Activated CD8-positive, alpha-beta T cell treated with anti-CD3 and anti-CD28 coated beads for 36 hours (primary cell): ENCODE results near the gene ZNF354B. TPM values are rescaled to one million over a fixed set of nuclear protein-coding genes. Genes with fewer than 3 reads are reported as not detected.
A peak's percentile ranks its signal among the peaks of the same experiment; 100 is the strongest.

Source experiments
- ATAC-seq: fragments of 200-7000 bp; cut with Tn5 transposase; one replicate; pipeline ENCODE4 v1.10.0; 2021; ENCODE audit warnings: mild to moderate bottlenecking, moderate library complexity
- CTCF ChIA-PET: fragments of 350-600 bp; sonication (Branson Sonifier 250); formaldehyde crosslinking; loops from one replicate; lab custom pipeline; 2021; ENCODE audit warnings: antibody characterized with exemption; lab: Charles Lee
- POLR2A ChIA-PET: fragments of 350-600 bp; sonication (Branson Sonifier 250); formaldehyde crosslinking; loops from one replicate; lab custom pipeline; 2021; ENCODE audit warnings: antibody characterized with exemption; lab: Charles Lee
- DNase-seq: peaks from one replicate; pipeline ENCODE4 v3.0.0-alpha.2; 2020
- H3K27ac Mint-ChIP-seq: one replicate; pipeline ENCODE4 v1.8.0; 2021; ENCODE audit warnings: mild to moderate bottlenecking, mixed read lengths
- H3K27me3 Mint-ChIP-seq: one replicate; pipeline ENCODE4 v1.8.0; 2021; ENCODE audit warnings: mixed read lengths
- H3K36me3 Mint-ChIP-seq: one replicate; pipeline ENCODE4 v1.8.0; 2021; ENCODE audit warnings: low read depth, mixed read lengths
- H3K4me1 Mint-ChIP-seq: one replicate; pipeline ENCODE4 v1.8.0; 2021; ENCODE audit warnings: low read depth, mixed read lengths
- H3K4me3 Mint-ChIP-seq: one replicate; pipeline ENCODE4 v1.8.0; 2021; ENCODE audit warnings: mild to moderate bottlenecking, moderate library complexity, mixed read lengths
- H3K9me3 Mint-ChIP-seq: one replicate; pipeline ENCODE4 v1.8.0; 2021; ENCODE audit warnings: mixed read lengths
- CTCF ChIP-seq: fragments of 200-600 bp; IDR thresholded peaks from one replicate; pipeline ENCODE4 v1.8.0; 2022; ENCODE audit warnings: antibody characterized with exemption, mild to moderate bottlenecking
- intact Hi-C: fragments of 100-400 bp; cut with micrococcal nuclease; formaldehyde crosslinking; loops from one replicate; pipeline ENCODE4 v1.10.0; 2022
- total RNA-seq, 2 experiments: library from RNA; stranded (reverse); gene quantifications; one replicate each; pipeline ENCODE4 v1.2.3, GENCODE V29; 2021

Gene ZNF354B
- total RNA-seq, 2 experiments from 2014 or later = 7.1 to 8.4 TPM

- no peak overlapping the region for H3K27ac Mint-ChIP-seq
- H3K27me3 Mint-ChIP-seq = no peaks in the 10 kb centered on the region
- ATAC-seq (no peak), DNase-seq (no peak)
- H3K4me3 Mint-ChIP-seq = no peak overlapping the region
- TF ChIP-seq CTCF = no peak
- POLR2A ChIA-PET = no interaction called here
- H3K9me3 Mint-ChIP-seq = peaks cover 58% of the 10 kb centered on the region
- H3K36me3 Mint-ChIP-seq = peaks cover 92% of the 10 kb centered on the region
- no peaks in the 10 kb centered on the region for H3K4me1 Mint-ChIP-seq
- CTCF ChIA-PET = interaction anchor here (1.0 kb wide), 1 partner anchor 649 kb away, joined by 3 read pairs; no protein-coding TSS in a partner anchor
- intact Hi-C loops = no loop called here
These were observed 24.2 kb downstream of the ZNF354B start for GRCh38 chr5:178883815-178884430.

GRCh38 chr5:178895615-178896571 lies 36.1 kb downstream of the ZNF354B start, which contains the start of gene ZFP2:
TSS of gene ZFP2 (plus strand) at chr5:178895913. CDS start at chr5:178931314, 35,401 bp downstream.
- ChIA-PET POLR2A (interaction anchor here (0.6 kb wide), 1 partner anchor 10 kb away, joined by 3 read pairs; no protein-coding TSS in a partner anchor), CTCF (interaction anchor here (1.2 kb wide), 1 partner anchor 598 kb away, joined by 3 read pairs; no protein-coding TSS in a partner anchor)
- intact Hi-C loops = no loop called here
- H3K27me3 Mint-ChIP-seq = no peaks in the 10 kb centered on the region
- no peak within 1 kb of the TSS for H3K27ac Mint-ChIP-seq
- H3K36me3 Mint-ChIP-seq = peaks cover 24% of the 10 kb centered on the region
- ATAC-seq = peak; percentile 87
- peaks cover 14% of the 10 kb centered on the region for H3K9me3 Mint-ChIP-seq
- H3K4me1 Mint-ChIP-seq = peaks cover 4% of the 10 kb centered on the region
- DNase-seq = peak; percentile 42
- TF ChIP-seq CTCF = no peak
- H3K4me3 Mint-ChIP-seq = peak within 1 kb of the TSS; percentile 60

GRCh38 chr5:178899289-178899688 lies 39.5 kb downstream of the ZNF354B start:
- ATAC-seq = no peak

GRCh38 chr5:178902849-178903248 lies 43.1 kb downstream of the ZNF354B start:
- no peak for DNase-seq
- CTCF ChIA-PET = no interaction called here
- no peaks in the 10 kb centered on the region for H3K27me3 Mint-ChIP-seq
- peaks cover 29% of the 10 kb centered on the region for H3K36me3 Mint-ChIP-seq
- H3K27ac Mint-ChIP-seq = no peak overlapping the region
- ATAC-seq = no peak
- TF ChIP-seq CTCF = no peak
- intact Hi-C loops = no loop called here
- H3K4me1 Mint-ChIP-seq = no peaks in the 10 kb centered on the region
- POLR2A ChIA-PET = no interaction called here
- H3K9me3 Mint-ChIP-seq = peaks cover 31% of the 10 kb centered on the region
- H3K4me3 Mint-ChIP-seq = no peak overlapping the region

More at GRCh38 chr5:178899289-178899688, 39.5 kb downstream of the ZNF354B start:
- Mint-ChIP-seq H3K9me3 (peaks cover 27% of the 10 kb centered on the region), H3K27me3 (no peaks in the 10 kb centered on the region), H3K27ac (no peak overlapping the region), H3K4me1 (peaks cover 4% of the 10 kb centered on the region), H3K36me3 (peaks cover 20% of the 10 kb centered on the region), H3K4me3 (no peak overlapping the region)
- ChIA-PET POLR2A (no interaction called here), CTCF (no interaction called here)
- no peak for TF ChIP-seq CTCF
- DNase-seq = no peak
- intact Hi-C loops = no loop called here
